Adrenal gland (tissue), 12 donors: ENCODE results near the gene MAD1L1. TPM values are rescaled to one million over a fixed set of nuclear protein-coding genes. Genes with fewer than 3 reads are reported as not detected.
A peak's percentile ranks its signal among the peaks of the same experiment; 100 is the strongest.

ENCODE experiments used
- DNase-seq, 7 donors: peaks; one replicate each; pipeline ENCODE4 v3.0.0-alpha.2; 2019 to 2020
- H3K27ac ChIP-seq, 5 donors: fragments of 200-600 bp; sonication (generic) in 4 of 5; 1 replicate in 3 of 5; 2 replicates in 2 of 5; pipeline versions ENCODE4 v1.5.1 to v1.8.0; 2016 to 2020; ENCODE audit warnings: mild to moderate bottlenecking in 1 of 5
- H3K27me3 ChIP-seq: fragments of 200-600 bp; 2 replicates; pipeline ENCODE4 v1.8.0; 2021
- H3K36me3 ChIP-seq, 2 donors: fragments of 200-600 bp; replicated peaks in 1 of 2; 1 replicate in 1 of 2; 2 replicates in 1 of 2; pipeline versions ENCODE4 v1.5.1 to v1.8.0; 2018 to 2022
- H3K4me1 ChIP-seq, 2 donors: fragments of 200-600 bp; replicated peaks in 1 of 2; 1 replicate in 1 of 2; 2 replicates in 1 of 2; pipeline versions ENCODE4 v1.5.1 to v1.8.0; 2018 to 2021
- H3K4me3 ChIP-seq, 4 donors: fragments of 200-600 bp; sonication (generic) in 3 of 4; one replicate each; pipeline ENCODE4 v1.5.1; 2016 to 2018
- H3K9me3 ChIP-seq, 3 donors: fragments of 200-600 bp; sonication (generic) in 1 of 3; replicated peaks in 1 of 3; 1 replicate in 2 of 3; 2 replicates in 1 of 3; pipeline versions ENCODE4 v1.5.1 to v1.8.0; 2016 to 2021
- CTCF ChIP-seq, 6 experiments: fragments of 450-650 bp in 4 of 6; fragments of 200-600 bp in 2 of 6; sonication (generic) in 1 of 6; IDR thresholded peaks; 1 replicate in 5 of 6; 2 replicates in 1 of 6; pipeline versions ENCODE4 v1.5.1 to v1.8.0; 2016 to 2021; ENCODE audit warnings: antibody characterized with exemption in 6 of 6, mild to moderate bottlenecking in 2 of 6, moderate library complexity in 1 of 6
- POLR2A ChIP-seq, 2 donors: fragments of 450-650 bp; IDR thresholded peaks; one replicate each; pipeline ENCODE4 v1.6.1; 2017; ENCODE audit warnings: antibody characterized with exemption in 2 of 2, mild to moderate bottlenecking in 2 of 2, moderate library complexity in 1 of 2
- WGBS, 4 donors: extraction: QIAGEN DNeasy Blood & Tissue Kit in 2 of 4; methylation state at CpG; one replicate each; pipeline versions ENCODE4 v1.1.5 to v1.1.7; 2013 to 2017; 5-methylcytosine and 5-hydroxymethylcytosine counted together
- intact Hi-C, 2 donors: fragments of 100-400 bp; cut with DNase I; formaldehyde crosslinking; loops; one replicate each; pipeline versions ENCODE4 v1.14.1 to v1.15.0; 2022 to 2023
- polyA plus RNA-seq, 3 donors: library from polyadenylated mRNA; stranded (reverse); fragments of 200-250 nt in 2 of 3; fragments of 350-450 nt in 1 of 3; fragmentation: Illumina TruSeq in 1 of 3; extraction: RNeasy Lipid Tissue Mini Kit (QIAGEN cat#74804) in 1 of 3; gene quantifications; one replicate each; pipeline ENCODE4 v1.2.3, GENCODE V29; 2013 to 2014
- total RNA-seq, 9 donors: library from RNA; depleted of rRNA in 4 of 9; stranded (reverse); fragments of >200 nt in 4 of 9; fragments of 120-200 nt in 1 of 9; fragmentation: NEBNext Ultra II Directional in 1 of 9; extraction: Animal tissue kit (Norgen Biotek cat#: 25700) in 1 of 9; gene quantifications; one replicate each; pipeline versions ENCODE4 v1.1.0 to v1.2.4, GENCODE V29; 2013 to 2023
- donor health status: healthy with polysubstance abuse.
- donor health status: Bipolar disorder and iron deficiency.
- donor health status: DM: yes; HTN: yes; CAD: no.
- donor health status: DM: no; HTN: no; CAD: no.
- donor health status: DM: no; HTN: no; CAD: no.
- donor health status: DM: yes; HTN: yes; CAD: no.

MAD1L1 gene
- total and polyA plus RNA-seq, 12 donors = 6.7 to 87.7 (median 28.9) TPM

DNA sequence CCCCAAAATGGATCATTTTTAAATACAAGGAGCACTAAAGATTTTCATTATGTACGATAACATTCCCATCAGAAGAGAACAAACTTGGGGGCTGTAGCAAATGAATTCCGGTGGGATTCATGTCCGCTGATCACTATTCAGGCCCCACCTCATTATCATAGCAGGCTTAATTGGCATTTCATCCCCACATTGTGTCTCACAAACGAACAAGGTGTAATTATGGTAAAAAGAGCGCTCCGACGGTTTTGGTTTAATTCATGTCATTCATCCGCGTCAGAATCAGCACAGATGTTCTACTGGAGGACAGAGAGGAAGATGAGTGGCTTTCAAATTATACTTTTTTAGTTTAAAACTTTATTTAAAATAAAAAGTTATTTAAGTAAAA is 124.7 kb downstream of the MAD1L1 start:
- DNase-seq = no peak
- H3K9me3 ChIP-seq = no peaks in the 10 kb centered on the region
- intact Hi-C loops = no loop called here
- peak overlapping the region in 1 of 5 donors; percentile 62 for H3K27ac ChIP-seq
- TF ChIP-seq POLR2A (IDR thresholded peaks at IDR 0.05) = no peak
- no peak for TF ChIP-seq CTCF (IDR thresholded peaks at IDR 0.05)
- no peaks in the 10 kb centered on the region for H3K27me3 ChIP-seq
- H3K36me3 ChIP-seq = no peaks in the 10 kb centered on the region
- H3K4me3 ChIP-seq = no peak overlapping the region
- H3K4me1 ChIP-seq = peaks cover 0 to 9% of the 10 kb centered on the region in 2 donors
- WGBS, 4 donors = 93 to 94% (median 94%) methylated on average over 9 of the region's 9 CpGs

GRCh38 chr7:2107386-2108070 is 125.2 kb downstream of the MAD1L1 start:
- Histone ChIP-seq H3K36me3 (no peaks in the 10 kb centered on the region), H3K27me3 (no peaks in the 10 kb centered on the region), H3K9me3 (no peaks in the 10 kb centered on the region), H3K27ac (peak overlapping the region in 1 of 5 donors; percentile 62), H3K4me3 (no peak overlapping the region), H3K4me1 (peaks cover 0 to 9% of the 10 kb centered on the region in 2 donors)
- TF ChIP-seq CTCF (IDR thresholded peaks at IDR 0.05) = no peak
- TF ChIP-seq POLR2A (IDR thresholded peaks at IDR 0.05) = no peak
- intact Hi-C loops = no loop called here
- WGBS, 4 donors = 83 to 90% (median 87%) methylated on average over 21 of the region's 21 CpGs
- DNase-seq = no peak

DNA sequence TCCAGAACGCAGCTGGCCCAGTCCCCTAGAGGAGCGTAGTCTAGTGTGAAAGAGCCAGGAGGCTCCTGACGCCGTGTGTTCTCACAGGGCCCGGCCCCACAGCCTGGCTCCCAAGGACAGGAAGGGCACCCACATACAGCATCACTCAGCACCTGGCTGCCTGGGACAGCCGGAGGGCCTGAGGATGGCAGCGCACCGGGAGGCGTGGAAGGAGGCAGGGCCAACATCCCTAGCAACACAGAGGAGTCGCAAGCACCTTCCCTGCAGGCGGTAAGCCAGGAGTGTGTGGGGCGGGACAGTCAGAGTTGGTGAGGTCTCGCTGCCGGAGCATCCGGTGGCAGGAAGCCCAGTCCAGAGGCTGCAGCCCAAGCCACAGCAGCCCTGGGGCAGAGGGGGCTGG is 125.8 kb downstream of the MAD1L1 start:
- Histone ChIP-seq H3K36me3 (no peaks in the 10 kb centered on the region), H3K27me3 (no peaks in the 10 kb centered on the region), H3K4me3 (no peak overlapping the region), H3K27ac (peak overlapping the region in 1 of 5 donors; percentile 62), H3K4me1 (peaks cover 0 to 9% of the 10 kb centered on the region in 2 donors), H3K9me3 (no peaks in the 10 kb centered on the region)
- DNase-seq = peak in 3 of 7 donors; percentile 35 to 68 (median 48)
- intact Hi-C loops = no loop called here
- TF ChIP-seq POLR2A (IDR thresholded peaks at IDR 0.05) (no peak), CTCF (IDR thresholded peaks at IDR 0.05) (no peak)
- WGBS, 4 donors = 71 to 88% (median 83%) methylated on average over 3 to 15 of the region's 15 CpGs

GRCh38 chr7:2106440-2106839 is 126.3 kb downstream of the MAD1L1 start:
- H3K4me3 ChIP-seq = no peak overlapping the region
- intact Hi-C loops = no loop called here
- no peaks in the 10 kb centered on the region for H3K27me3 ChIP-seq
- TF ChIP-seq POLR2A (IDR thresholded peaks at IDR 0.05) (no peak), CTCF (IDR thresholded peaks at IDR 0.05) (no peak)
- no peaks in the 10 kb centered on the region for H3K9me3 ChIP-seq
- H3K36me3 ChIP-seq = no peaks in the 10 kb centered on the region
- H3K27ac ChIP-seq = peak overlapping the region in 1 of 5 donors; percentile 62
- H3K4me1 ChIP-seq = peaks cover 0 to 9% of the 10 kb centered on the region in 2 donors
- 89 to 99% (median 93%) methylated on average over 11 to 12 of the region's 12 CpGs for WGBS, 4 donors
- no peak for DNase-seq
